Panc1 (cell line): ENCODE measurements around the gene INTS2. TPM values are rescaled to one million over a fixed set of nuclear protein-coding genes. Genes with fewer than 3 reads are reported as not detected.

Experiments
- ATAC-seq: fragments of 200-7000 bp; cut with Tn5 transposase; 2 replicates; pipeline ENCODE4 v1.9.1; 2020; ENCODE audit warnings: mild to moderate bottlenecking, moderate library complexity
- BruUV-seq: library from RNA; stranded (reverse); fragments of 400-500 nt; replicated peaks from 2 replicates; lab custom pipeline; 2021; lab: Mats Ljungman, UMichigan
- CTCF ChIA-PET: fragments of 300-600 bp; sonication (Branson Sonifier 250); formaldehyde crosslinking; loops from one replicate; lab custom pipeline; 2022; ENCODE audit warnings: antibody characterized with exemption; lab: Charles Lee
- POLR2A ChIA-PET: fragments of 300-600 bp; sonication (Branson Sonifier 250); formaldehyde crosslinking; loops from one replicate; lab custom pipeline; 2022; ENCODE audit warnings: antibody characterized with exemption; lab: Charles Lee
- DNase-seq: peaks from one replicate; pipeline ENCODE4 v3.0.0-alpha.2; 2010; ENCODE audit warnings: low read depth, low spot score
- H3K27ac ChIP-seq: 2 replicates; pipeline ENCODE4 v1.5.1; 2011; ENCODE audit warnings: mild to moderate bottlenecking, low read length, inconsistent platforms
- H3K27me3 ChIP-seq: fragments of 200-500 bp; sonication (Bioruptor generic); 2 replicates; pipeline ENCODE4 v1.6.0; 2014; ENCODE audit warnings: low read length, inconsistent platforms; ENCODE audit not compliant: control insufficient read depth, insufficient read depth
- H3K36me3 ChIP-seq: fragments of 200-500 bp; sonication (Bioruptor generic); 2 replicates; pipeline ENCODE4 v1.5.1; 2014; ENCODE audit warnings: inconsistent platforms, mild to moderate bottlenecking, low read length, moderate library complexity; ENCODE audit not compliant: control insufficient read depth, insufficient read depth
- H3K4me1 ChIP-seq: 2 replicates; pipeline ENCODE4 v1.5.1; 2011; ENCODE audit warnings: inconsistent platforms, mild to moderate bottlenecking, low read length, moderate library complexity; ENCODE audit not compliant: control insufficient read depth, insufficient read depth
- H3K4me3 ChIP-seq, 2 experiments: 2 replicates each; pipeline ENCODE4 v1.5.1; 2011 to 2012; ENCODE audit warnings: low read depth in 2 of 2, low read length in 2 of 2, mild to moderate bottlenecking in 2 of 2, inconsistent platforms in 1 of 2, moderate library complexity in 1 of 2
- H3K9me3 ChIP-seq: fragments of 200-500 bp; sonication (Bioruptor generic); 2 replicates; pipeline ENCODE4 v1.5.1; 2014; ENCODE audit warnings: low read depth, mild to moderate bottlenecking, inconsistent platforms, low read length, moderate library complexity; ENCODE audit not compliant: control insufficient read depth, insufficient read depth
- CTCF ChIP-seq: fragments of 450-650 bp; IDR thresholded peaks from 2 replicates; pipeline ENCODE4 v1.5.1; 2017; ENCODE audit warnings: mild to moderate bottlenecking
- POLR2AphosphoS5 ChIP-seq: IDR thresholded peaks from 2 replicates; pipeline ENCODE4 v1.6.1; 2012; ENCODE audit warnings: mild to moderate bottlenecking, low read depth, low read length, moderate library complexity
- REST ChIP-seq, 2 experiments: IDR thresholded peaks; 2 replicates each; pipeline ENCODE4 v1.6.1; 2011 to 2012; ENCODE audit warnings: low read depth in 2 of 2, control low read depth in 1 of 2, low read length in 1 of 2, mild to moderate bottlenecking in 1 of 2, moderate library complexity in 1 of 2; ENCODE audit not compliant: insufficient read depth in 1 of 2
- SIN3A ChIP-seq: IDR thresholded peaks from 2 replicates; pipeline ENCODE4 v1.6.1; 2012; ENCODE audit warnings: low read depth, mild to moderate bottlenecking, low read length, moderate library complexity, borderline replicate concordance; ENCODE audit not compliant: insufficient read depth
- TCF7L2 ChIP-seq: IDR thresholded peaks from 2 replicates; pipeline ENCODE4 v1.6.1; 2011; ENCODE audit warnings: mild to moderate bottlenecking, low read depth, low read length, inconsistent platforms
- in situ Hi-C: cut with HindIII; loops from 2 replicates; pipeline ENCODE4 v1.10.0; 2016; ENCODE audit warnings: low sequenced_read_pairs, low pct_unique_long_range_greater_than_20kb
- intact Hi-C: fragments of 100-400 bp; cut with micrococcal nuclease; formaldehyde crosslinking; loops from one replicate; pipeline ENCODE4 v1.10.0; 2022; ENCODE audit not compliant: unreplicated experiment
- total RNA-seq: library from RNA; stranded (reverse); gene quantifications from one replicate; pipeline ENCODE4 v1.2.1, GENCODE V29; 2021; ENCODE audit not compliant: unreplicated experiment

Gene INTS2
- total RNA-seq, 1 experiment from 2014 or later: 32.5 TPM

GRCh38 chr17:61907361-61907760, 20.4 kb downstream of the INTS2 start:
- Histone ChIP-seq H3K4me1 (no peaks in the 10 kb centered on the region), H3K27ac (no peak overlapping the region), H3K36me3 (peaks cover 15% of the 10 kb centered on the region; the same call in 1 of the 2 replicates), H3K9me3 (no peaks in the 10 kb centered on the region), H3K4me3 (no peak overlapping the region), H3K27me3 (no peaks in the 10 kb centered on the region)
- ChIA-PET CTCF (no interaction called here), POLR2A (interaction anchor here (0.5 kb wide), 1 partner anchor 487 kb away, joined by 7 read pairs; no protein-coding TSS in a partner anchor)
- in situ Hi-C loops (no loop called here), intact Hi-C loops (no loop called here)
- TF ChIP-seq CTCF (no peak), POLR2AphosphoS5 (no peak), SIN3A (no peak), TCF7L2 (no peak), REST (IDR thresholded peaks at IDR 0.05; ENCODE audit: insufficient read depth in 1 of 2, low read depth in 2 of 2, low read length in 1 of 2) (no peak)
- BruUV-seq: no TSS peak
- DNase-seq (no peak), ATAC-seq (no peak)

- Histone ChIP-seq H3K4me1 (no peaks in the 10 kb centered on the region), H3K27me3 (no peaks in the 10 kb centered on the region), H3K9me3 (no peaks in the 10 kb centered on the region), H3K4me3 (no peak overlapping the region), H3K36me3 (peaks cover 8% of the 10 kb centered on the region; the same call in 1 of the 2 replicates), H3K27ac (no peak overlapping the region)
- ATAC-seq: no peak
- DNase-seq: no peak
- TF ChIP-seq POLR2AphosphoS5: no peak
- no peak for TF ChIP-seq CTCF
- no peak for TF ChIP-seq SIN3A
- no peak for TF ChIP-seq REST (IDR thresholded peaks at IDR 0.05; ENCODE audit: insufficient read depth in 1 of 2, low read depth in 2 of 2, low read length in 1 of 2)
- TF ChIP-seq TCF7L2: no peak
- intact Hi-C loops (no loop called here), in situ Hi-C loops (no loop called here)
- CTCF ChIA-PET: no interaction called here
- no TSS peak for BruUV-seq
- POLR2A ChIA-PET: no interaction called here
Measured at GRCh38 chr17:61904094-61904710, 23.6 kb downstream of the INTS2 start.
